OCI-LY3 (cell line): ENCODE data around the gene PARD6G.

Experiments
- H2AFZ ChIP-seq: fragments of 200-600, 300-600 bp; shearing (Covaris generic); 2 replicates; pipeline ENCODE4 v1.6.0; 2014; ENCODE audit warnings: antibody characterized with exemption, low read depth, low read length
- H3K27ac ChIP-seq: fragments of 200-600, 300-600 bp; sonication (generic); 2 replicates; pipeline ENCODE4 v1.5.1; 2014; ENCODE audit warnings: mild to moderate bottlenecking, low read length, moderate library complexity, mixed read lengths
- H3K27me3 ChIP-seq: fragments of 200-600, 300-600 bp; sonication (generic); 2 replicates; pipeline ENCODE4 v1.6.1; 2014; ENCODE audit warnings: low read depth, low read length, mixed read lengths
- H3K36me3 ChIP-seq: fragments of 200-600, 300-600 bp; sonication (generic); replicated peaks from 2 replicates; pipeline ENCODE3; 2014; ENCODE audit warnings: low read depth, low read length, mixed read lengths
- H3K4me1 ChIP-seq: fragments of 300-600, 200-600 bp; sonication (generic); 2 replicates; pipeline ENCODE4 v1.6.1; 2014; ENCODE audit warnings: low read length, mixed read lengths
- H3K4me2 ChIP-seq: fragments of 200-600, 300-600 bp; sonication (generic); 2 replicates; pipeline ENCODE4 v1.6.1; 2014; ENCODE audit warnings: low read length, mixed read lengths
- H3K4me3 ChIP-seq: fragments of 300-600, 200-600 bp; sonication (generic); 2 replicates; pipeline ENCODE4 v1.5.1; 2014; ENCODE audit warnings: antibody characterized with exemption, mild to moderate bottlenecking, low read length, moderate library complexity
- H3K79me2 ChIP-seq: fragments of 300-600, 200-600 bp; shearing (Covaris generic); 2 replicates; pipeline ENCODE4 v1.6.1; 2014; ENCODE audit warnings: mild to moderate bottlenecking, low read length, mixed read lengths
- H3K9ac ChIP-seq: fragments of 300-600, 200-600 bp; shearing (Covaris generic); 2 replicates; pipeline ENCODE4 v1.6.0; 2014; ENCODE audit warnings: mild to moderate bottlenecking, low read length, moderate library complexity
- H3K9me3 ChIP-seq: fragments of 200-600, 300-600 bp; shearing (Covaris generic); 2 replicates; pipeline ENCODE4 v1.6.1; 2014; ENCODE audit warnings: low read length, mixed read lengths; ENCODE audit not compliant: insufficient read depth
- H4K20me1 ChIP-seq: fragments of 200-600, 300-600 bp; sonication (generic); 2 replicates; pipeline ENCODE4 v1.6.1; 2016; ENCODE audit warnings: low read length, mixed read lengths; ENCODE audit not compliant: insufficient read depth
- EZH2phosphoT487 ChIP-seq: fragments of 200-600 bp; shearing (Covaris generic); IDR thresholded peaks from 2 replicates; pipeline ENCODE4 v1.6.1; 2018; ENCODE audit warnings: antibody characterized with exemption, mixed run types, low read depth
- TF ChIP-seq, protein P1 (sequence below): fragments of 200-600, 300-600 bp; sonication (generic); IDR thresholded peaks from 2 replicates; pipeline ENCODE4 v1.5.1; 2014; ENCODE audit warnings: antibody characterized with exemption, low read length, low read depth

PARD6G gene

GRCh38 chr18:80129672-80130367 is 117.5 kb downstream of the PARD6G start:
- TF ChIP-seq, protein P1, sequence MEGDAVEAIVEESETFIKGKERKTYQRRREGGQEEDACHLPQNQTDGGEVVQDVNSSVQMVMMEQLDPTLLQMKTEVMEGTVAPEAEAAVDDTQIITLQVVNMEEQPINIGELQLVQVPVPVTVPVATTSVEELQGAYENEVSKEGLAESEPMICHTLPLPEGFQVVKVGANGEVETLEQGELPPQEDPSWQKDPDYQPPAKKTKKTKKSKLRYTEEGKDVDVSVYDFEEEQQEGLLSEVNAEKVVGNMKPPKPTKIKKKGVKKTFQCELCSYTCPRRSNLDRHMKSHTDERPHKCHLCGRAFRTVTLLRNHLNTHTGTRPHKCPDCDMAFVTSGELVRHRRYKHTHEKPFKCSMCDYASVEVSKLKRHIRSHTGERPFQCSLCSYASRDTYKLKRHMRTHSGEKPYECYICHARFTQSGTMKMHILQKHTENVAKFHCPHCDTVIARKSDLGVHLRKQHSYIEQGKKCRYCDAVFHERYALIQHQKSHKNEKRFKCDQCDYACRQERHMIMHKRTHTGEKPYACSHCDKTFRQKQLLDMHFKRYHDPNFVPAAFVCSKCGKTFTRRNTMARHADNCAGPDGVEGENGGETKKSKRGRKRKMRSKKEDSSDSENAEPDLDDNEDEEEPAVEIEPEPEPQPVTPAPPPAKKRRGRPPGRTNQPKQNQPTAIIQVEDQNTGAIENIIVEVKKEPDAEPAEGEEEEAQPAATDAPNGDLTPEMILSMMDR, result no peak
- no peak for TF ChIP-seq EZH2phosphoT487
- H3K4me1 ChIP-seq, result no peaks in the 10 kb centered on the region
- peaks cover 55% of the 10 kb centered on the region for H3K79me2 ChIP-seq
- no peak overlapping the region for H3K4me2 ChIP-seq
- H2AFZ ChIP-seq, result no peak overlapping the region
- H3K9ac ChIP-seq, result no peak overlapping the region
- no peak overlapping the region for H3K27ac ChIP-seq
- no peak overlapping the region for H3K4me3 ChIP-seq
- H3K9me3 ChIP-seq, result no peaks in the 10 kb centered on the region
- peaks cover 50% of the 10 kb centered on the region for H4K20me1 ChIP-seq
- no peaks in the 10 kb centered on the region for H3K27me3 ChIP-seq
- peaks cover 49% of the 10 kb centered on the region for H3K36me3 ChIP-seq

DNA sequence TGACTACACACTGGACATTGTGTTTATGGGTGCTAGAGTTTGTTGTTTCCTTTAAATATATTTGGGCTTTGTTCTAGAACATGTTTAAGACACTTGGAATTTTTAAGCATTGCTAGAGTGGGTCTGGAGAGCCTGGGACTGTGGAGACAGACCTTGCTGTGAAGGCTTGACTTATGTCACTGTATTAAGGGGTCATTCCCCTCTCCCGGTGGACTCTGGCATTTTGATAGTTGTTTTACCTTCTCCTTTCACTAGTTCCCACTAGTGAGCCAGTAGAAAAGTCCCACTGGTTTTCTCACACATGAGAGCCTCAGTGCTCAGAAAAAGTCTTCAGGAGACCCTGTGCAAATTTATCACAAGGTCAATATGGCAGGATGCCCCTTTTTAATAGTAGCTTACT is 119.7 kb downstream of the PARD6G start:
- TF ChIP-seq EZH2phosphoT487, result no peak
- TF ChIP-seq, protein P1, result no peak
- Histone ChIP-seq H3K27me3 (no peaks in the 10 kb centered on the region), H3K79me2 (peaks cover 76% of the 10 kb centered on the region), H3K9me3 (no peaks in the 10 kb centered on the region), H4K20me1 (peaks cover 67% of the 10 kb centered on the region), H3K36me3 (peaks cover 42% of the 10 kb centered on the region), H2AFZ (no peak overlapping the region), H3K4me3 (no peak overlapping the region), H3K27ac (no peak overlapping the region), H3K4me2 (no peak overlapping the region), H3K9ac (no peak overlapping the region), H3K4me1 (no peaks in the 10 kb centered on the region)

DNA sequence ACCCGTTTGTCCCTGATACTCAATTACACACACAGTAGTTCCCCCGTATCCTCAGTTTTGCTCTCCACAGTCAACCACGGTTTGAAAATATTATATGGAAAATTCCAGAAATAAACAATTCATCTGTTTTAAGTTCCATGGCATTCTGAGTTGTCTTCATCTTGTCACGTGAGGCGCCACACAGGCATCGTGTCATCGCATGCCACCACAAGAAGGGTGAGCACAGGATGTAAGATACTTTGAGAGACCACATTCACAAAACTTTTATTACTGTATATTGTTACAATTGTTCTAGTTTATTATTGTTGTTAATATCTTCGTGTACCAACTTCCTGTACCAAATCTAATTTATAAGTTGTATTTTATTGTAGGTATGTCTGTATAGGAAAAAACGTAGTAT is 120.5 kb downstream of the PARD6G start:
- peaks cover 44% of the 10 kb centered on the region for H3K36me3 ChIP-seq
- H3K4me2 ChIP-seq, result no peak overlapping the region
- H3K4me3 ChIP-seq, result no peak overlapping the region
- no peaks in the 10 kb centered on the region for H3K9me3 ChIP-seq
- no peak overlapping the region for H3K27ac ChIP-seq
- no peak overlapping the region for H2AFZ ChIP-seq
- no peak for TF ChIP-seq EZH2phosphoT487
- TF ChIP-seq, protein P1, result no peak
- no peaks in the 10 kb centered on the region for H3K4me1 ChIP-seq
- H3K9ac ChIP-seq, result no peak overlapping the region
- peaks cover 71% of the 10 kb centered on the region for H4K20me1 ChIP-seq
- no peaks in the 10 kb centered on the region for H3K27me3 ChIP-seq
- H3K79me2 ChIP-seq, result peaks cover 80% of the 10 kb centered on the region

GRCh38 chr18:80124131-80124530 is 123.2 kb downstream of the PARD6G start:
- Histone ChIP-seq H3K27ac (no peak overlapping the region), H3K27me3 (no peaks in the 10 kb centered on the region), H3K9ac (no peak overlapping the region), H2AFZ (no peak overlapping the region), H3K79me2 (peaks cover 72% of the 10 kb centered on the region), H3K4me3 (no peak overlapping the region), H4K20me1 (peaks cover 62% of the 10 kb centered on the region), H3K36me3 (peaks cover 51% of the 10 kb centered on the region), H3K4me2 (no peak overlapping the region), H3K9me3 (no peaks in the 10 kb centered on the region), H3K4me1 (no peaks in the 10 kb centered on the region)
- TF ChIP-seq, protein P1, result no peak
- no peak for TF ChIP-seq EZH2phosphoT487
